Epithelial cell of esophagus (primary cell): ENCODE data around the gene EXOC3L1.
A peak's percentile ranks its signal among the peaks of the same experiment; 100 is the strongest.

Experiments
- DNase-seq: peaks from one replicate; pipeline ENCODE4 v3.0.0; 2010; ENCODE audit warnings: low read depth
- H3K4me3 ChIP-seq: 2 replicates; pipeline ENCODE4 v1.5.1; 2011; ENCODE audit warnings: mild to moderate bottlenecking, low read length, control low read depth
- CTCF ChIP-seq: IDR thresholded peaks from 2 replicates; pipeline ENCODE4 v1.5.1; 2011; ENCODE audit warnings: low read depth, mild to moderate bottlenecking, low read length, control low read depth, inconsistent platforms; ENCODE audit not compliant: insufficient read depth; ENCODE audit errors: missing control alignments

EXOC3L1 gene

GRCh38 chr16:67208154-67208896 lies 18.4 kb upstream of the EXOC3L1 start:
- TF ChIP-seq CTCF = no peak
- DNase-seq = no peak
- H3K4me3 ChIP-seq = no peak overlapping the region

- DNase-seq = peak; percentile 73
- no peak for TF ChIP-seq CTCF
- no peak overlapping the region for H3K4me3 ChIP-seq
These were observed 17.5 kb upstream of the EXOC3L1 start for GRCh38 chr16:67207249-67208091.

GRCh38 chr16:67206838-67207248 lies 16.9 kb upstream of the EXOC3L1 start:
- DNase-seq = peak; percentile 59
- TF ChIP-seq CTCF = no peak
- H3K4me3 ChIP-seq = no peak overlapping the region

- DNase-seq = no peak
- no peak for TF ChIP-seq CTCF
These were observed 16.3 kb upstream of the EXOC3L1 start for GRCh38 chr16:67206129-67206837.

GRCh38 chr16:67204076-67204475 lies 14.1 kb upstream of the EXOC3L1 start:
- TF ChIP-seq CTCF = no peak
- DNase-seq = no peak
- no peak overlapping the region for H3K4me3 ChIP-seq

More at GRCh38 chr16:67206129-67206837, 16.3 kb upstream of the EXOC3L1 start:
- no peak overlapping the region for H3K4me3 ChIP-seq

- TF ChIP-seq CTCF = no peak
- no peak overlapping the region for H3K4me3 ChIP-seq
- no peak for DNase-seq
These were observed 13.1 kb upstream of the EXOC3L1 start for GRCh38 chr16:67202956-67203493.
